GM21786 (cell line): ENCODE results near the gene RNF130.
"Not testable (repeated sequence)": the region's sequence is repeated elsewhere in the genome, so short reads cannot be mapped to it uniquely, and the experiment has no call there.

Experiments
- ATAC-seq: cut with Tn5 transposase; IDR thresholded peaks from one replicate; pipeline ENCODE4 v1.9.1; 2021; ENCODE audit not compliant: unreplicated experiment

RNF130 gene

GRCh38 chr5:180103487-180104167 lies 32.1 kb upstream of the RNF130 start:
- no peak for ATAC-seq

DNA sequence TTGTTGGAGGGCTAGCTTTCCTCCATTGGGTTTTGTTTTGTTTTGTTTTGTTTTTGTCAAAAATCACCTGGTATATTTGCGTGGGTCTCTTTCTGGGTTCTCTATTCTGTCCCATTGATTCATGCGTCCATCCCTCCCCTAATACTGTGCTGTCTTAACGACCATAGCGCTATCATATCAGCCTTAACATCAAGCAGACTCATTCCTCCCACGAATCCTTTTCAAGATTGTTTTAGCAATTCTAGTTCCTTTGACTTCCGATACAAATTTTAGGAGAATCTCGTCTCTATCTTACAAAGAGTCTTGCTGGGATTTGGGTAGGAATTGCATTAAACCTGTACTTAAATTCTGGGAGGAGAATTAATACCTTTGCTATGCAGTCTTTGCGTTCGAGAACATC lies 31.1 kb upstream of the RNF130 start:
- ATAC-seq, result no peak

DNA sequence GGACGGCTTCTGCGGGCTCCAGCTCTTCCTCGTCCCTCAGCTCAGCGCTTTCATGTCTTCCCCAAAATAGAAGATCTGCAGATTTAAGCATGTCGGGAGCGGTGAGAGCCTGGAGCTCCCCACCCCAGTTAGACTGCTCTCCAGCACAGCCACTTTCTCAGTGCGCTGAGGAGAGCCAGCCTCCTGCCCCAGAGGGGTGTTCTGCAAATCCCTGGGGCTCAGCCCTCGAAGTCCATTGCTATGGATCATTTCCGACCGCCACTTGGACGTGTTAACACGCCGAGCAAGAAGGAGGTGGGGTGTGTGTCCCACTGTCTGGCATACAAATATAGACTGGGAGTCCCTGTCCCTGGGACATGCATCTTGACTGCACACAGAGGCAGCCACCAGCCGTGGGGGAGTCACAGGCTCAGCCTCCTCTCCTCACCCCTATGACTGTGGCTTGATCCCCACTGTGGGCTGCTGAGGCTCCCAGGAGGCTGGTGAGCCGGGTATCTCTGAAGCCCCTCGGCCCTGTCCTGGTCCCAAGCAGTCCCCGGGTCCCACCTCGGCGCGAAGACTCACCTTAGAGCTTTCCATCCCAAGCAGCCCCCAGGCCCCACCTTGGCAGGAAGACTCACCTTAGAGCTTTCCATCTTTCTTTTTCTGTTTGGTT lies 30.0 kb upstream of the RNF130 start:
- no peak for ATAC-seq

GRCh38 chr5:180100621-180101450 lies 29.3 kb upstream of the RNF130 start:
- no peak for ATAC-seq

- no peak for ATAC-seq
These were observed 28.4 kb upstream of the RNF130 start for GRCh38 chr5:180099733-180100611.

DNA sequence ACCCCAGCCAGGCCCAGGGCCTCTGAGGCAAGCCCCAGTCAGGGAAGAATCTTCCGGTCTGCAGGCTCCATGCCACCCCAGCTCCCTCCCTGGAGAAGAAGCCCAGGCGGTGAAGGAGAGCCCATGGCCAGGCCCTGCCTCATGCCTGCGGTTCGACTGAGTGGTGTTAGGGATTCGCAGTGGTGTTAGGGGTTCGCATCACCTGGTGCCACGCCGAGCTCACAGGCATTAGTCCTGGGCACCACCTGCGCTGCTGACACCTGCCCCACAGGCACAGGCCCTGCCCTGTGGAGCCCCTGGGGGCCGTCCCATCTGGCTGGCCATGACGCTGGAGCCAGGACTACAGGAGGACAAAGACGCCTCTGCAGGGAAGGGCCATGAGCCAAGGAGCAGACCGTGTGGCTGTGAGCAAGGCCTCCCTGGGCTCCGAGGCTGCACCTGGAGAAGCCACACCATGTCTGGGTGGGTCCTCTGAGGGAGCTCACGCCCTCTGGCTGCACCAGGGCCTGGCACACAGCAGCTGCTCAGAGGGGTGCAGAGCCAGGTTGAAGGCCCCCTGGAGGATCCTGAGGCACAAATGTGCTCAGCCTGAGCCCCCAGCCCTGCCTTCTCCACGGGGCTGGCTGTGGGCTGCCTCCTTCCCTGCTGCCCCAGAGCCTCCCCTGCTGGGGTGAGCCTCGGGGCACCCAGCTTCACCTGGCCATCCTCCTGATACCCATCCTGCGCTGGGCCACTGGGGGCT lies 27.6 kb upstream of the RNF130 start:
- no peak for ATAC-seq

GRCh38 chr5:180098526-180098925 lies 27.0 kb upstream of the RNF130 start:
- no peak for ATAC-seq

- no peak for ATAC-seq
These were observed 26.4 kb upstream of the RNF130 start for GRCh38 chr5:180097926-180098325.

GRCh38 chr5:180097163-180097894 lies 25.8 kb upstream of the RNF130 start:
- no peak for ATAC-seq

DNA sequence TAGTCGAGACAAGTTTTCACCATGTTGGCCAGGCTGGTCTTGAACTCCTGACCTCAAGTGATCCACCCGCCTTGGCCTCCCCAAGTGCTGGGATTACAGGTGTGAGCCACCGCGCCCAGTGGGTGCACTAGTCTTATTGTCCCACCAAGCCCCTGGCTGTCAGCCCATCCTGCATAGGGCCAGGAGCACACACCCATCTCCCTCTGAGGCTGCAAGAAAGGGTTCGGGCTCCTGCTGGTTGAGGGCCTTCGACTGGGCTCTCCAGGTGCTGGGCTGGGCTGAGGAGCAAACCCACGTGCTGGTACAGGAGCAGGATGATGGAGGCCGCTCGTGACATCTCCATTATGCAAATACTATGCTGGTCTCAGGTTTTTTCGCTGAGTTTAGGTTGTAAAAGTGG lies 25.1 kb upstream of the RNF130 start:
- no peak for ATAC-seq

DNA sequence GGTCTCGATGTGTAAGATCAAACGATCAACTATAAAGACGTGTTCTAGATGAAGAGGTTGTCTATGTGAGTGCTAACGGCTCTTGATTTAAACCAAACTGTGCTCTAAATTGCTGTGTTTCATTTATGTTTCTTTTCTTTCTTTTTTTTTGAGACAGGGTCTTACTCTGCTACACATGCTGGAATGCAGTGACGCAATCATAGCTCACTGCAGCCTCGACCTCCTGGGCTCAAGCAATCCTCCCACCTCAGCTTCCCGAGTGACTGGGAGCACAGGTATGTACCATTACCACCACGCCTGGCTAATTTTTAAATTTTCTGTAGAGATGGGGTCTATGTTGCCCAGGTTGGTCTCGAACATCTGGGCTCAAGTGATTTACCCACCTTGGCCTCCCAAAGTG lies 24.0 kb upstream of the RNF130 start:
- ATAC-seq, result no peak

DNA sequence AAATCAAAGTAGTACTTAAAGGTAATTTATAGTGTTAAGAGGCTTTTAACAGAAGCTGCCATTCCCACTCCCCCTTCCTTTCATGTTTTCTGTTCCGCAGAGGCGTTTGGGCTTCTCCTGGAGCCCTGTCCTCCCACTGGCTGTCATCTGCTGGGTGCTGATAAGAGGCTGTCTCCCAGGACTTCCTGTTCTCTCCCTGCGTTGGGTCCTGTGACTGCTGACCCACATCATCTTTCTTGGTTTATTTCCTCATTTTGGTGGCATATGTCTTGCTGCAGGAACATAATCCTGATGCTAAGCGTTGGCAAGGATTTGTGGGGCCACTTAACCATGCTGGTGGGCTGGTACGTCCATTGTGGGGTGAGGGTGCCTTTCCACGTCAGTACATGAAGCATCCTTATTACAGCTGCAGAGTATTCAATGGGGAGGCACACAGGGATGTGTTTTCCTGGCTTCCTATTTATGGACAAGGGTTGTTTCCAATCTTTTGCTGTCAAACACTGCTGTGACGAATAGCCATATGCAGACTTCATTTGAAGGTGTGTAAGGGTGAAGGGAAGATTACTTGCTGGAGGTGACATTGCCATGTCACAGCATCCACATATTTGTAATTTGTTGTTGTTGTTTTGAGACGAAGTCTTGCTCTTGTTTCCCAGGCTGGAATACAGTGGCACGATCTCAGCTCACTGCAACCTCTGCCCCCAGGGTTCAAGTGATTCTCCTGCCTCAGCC lies 22.3 kb upstream of the RNF130 start:
- no peak for ATAC-seq

DNA sequence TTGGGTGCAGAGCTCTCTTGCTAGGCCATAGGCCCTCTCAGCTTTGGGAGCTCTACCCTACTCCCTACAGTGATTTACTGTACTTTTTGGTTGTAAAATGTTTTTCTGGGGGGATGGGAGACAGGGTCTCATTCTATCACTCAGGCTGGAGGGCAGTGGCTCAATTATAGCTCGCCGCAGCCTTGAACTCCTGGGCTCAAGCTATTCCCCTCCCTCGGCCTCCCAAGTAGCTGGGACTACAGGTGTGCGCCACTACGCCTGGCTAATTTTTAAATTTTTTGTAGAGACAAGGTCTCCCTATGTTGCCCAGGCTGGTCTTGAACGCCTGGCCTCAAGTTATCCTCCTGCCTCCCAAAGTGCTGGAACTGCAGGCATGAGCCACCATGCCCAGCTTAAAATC lies 21.7 kb upstream of the RNF130 start:
- ATAC-seq, result no peak

GRCh38 chr5:180090769-180091546 lies 19.4 kb upstream of the RNF130 start:
- no peak for ATAC-seq

GRCh38 chr5:180090098-180090768 lies 18.7 kb upstream of the RNF130 start:
- peak; percentile 53 for ATAC-seq

- ATAC-seq, result not testable (repeated sequence)
These were observed 18.1 kb upstream of the RNF130 start for GRCh38 chr5:180089628-180090027.

- no peak for ATAC-seq
These were observed 17.0 kb upstream of the RNF130 start for GRCh38 chr5:180088561-180088960.
